Body of pancreas (tissue), 4 donors: Measurements from ENCODE around the gene HELQ.

ENCODE experiments used
- CTCF ChIP-seq, 7 experiments: fragments of 450-650 bp in 4 of 7; fragments of 200-600 bp in 3 of 7; sonication (generic) in 3 of 7; IDR thresholded peaks; one replicate each; pipeline ENCODE4 v1.5.1; 2016 to 2019; ENCODE audit warnings: antibody characterized with exemption in 7 of 7
- POLR2A ChIP-seq, 3 donors: fragments of 450-650 bp; IDR thresholded peaks; one replicate each; pipeline ENCODE4 v1.6.1; 2016; ENCODE audit warnings: antibody characterized with exemption in 3 of 3, mild to moderate bottlenecking in 2 of 3

- TF ChIP-seq CTCF (IDR thresholded peaks at IDR 0.05) (no peak), POLR2A (IDR thresholded peaks at IDR 0.05) (no peak)
Observed at GRCh38 chr4:83370640-83370906, 85.0 kb downstream of the HELQ start.
